GM12874 (cell line): ENCODE measurements around the gene CCSER2.

ENCODE experiments used
- TF ChIP-seq, protein P1 (sequence below): IDR thresholded peaks from 2 replicates; pipeline ENCODE4 v1.5.1; 2011; ENCODE audit warnings: low read depth, mild to moderate bottlenecking, control low read depth, low read length, moderate library complexity; ENCODE audit not compliant: insufficient read depth

The CCSER2 gene

GRCh38 chr10:84391326-84391725 lies 62.9 kb downstream of the CCSER2 start:
- TF ChIP-seq, protein P1, sequence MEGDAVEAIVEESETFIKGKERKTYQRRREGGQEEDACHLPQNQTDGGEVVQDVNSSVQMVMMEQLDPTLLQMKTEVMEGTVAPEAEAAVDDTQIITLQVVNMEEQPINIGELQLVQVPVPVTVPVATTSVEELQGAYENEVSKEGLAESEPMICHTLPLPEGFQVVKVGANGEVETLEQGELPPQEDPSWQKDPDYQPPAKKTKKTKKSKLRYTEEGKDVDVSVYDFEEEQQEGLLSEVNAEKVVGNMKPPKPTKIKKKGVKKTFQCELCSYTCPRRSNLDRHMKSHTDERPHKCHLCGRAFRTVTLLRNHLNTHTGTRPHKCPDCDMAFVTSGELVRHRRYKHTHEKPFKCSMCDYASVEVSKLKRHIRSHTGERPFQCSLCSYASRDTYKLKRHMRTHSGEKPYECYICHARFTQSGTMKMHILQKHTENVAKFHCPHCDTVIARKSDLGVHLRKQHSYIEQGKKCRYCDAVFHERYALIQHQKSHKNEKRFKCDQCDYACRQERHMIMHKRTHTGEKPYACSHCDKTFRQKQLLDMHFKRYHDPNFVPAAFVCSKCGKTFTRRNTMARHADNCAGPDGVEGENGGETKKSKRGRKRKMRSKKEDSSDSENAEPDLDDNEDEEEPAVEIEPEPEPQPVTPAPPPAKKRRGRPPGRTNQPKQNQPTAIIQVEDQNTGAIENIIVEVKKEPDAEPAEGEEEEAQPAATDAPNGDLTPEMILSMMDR, result no peak

- TF ChIP-seq, protein P1, result no peak
Observed at GRCh38 chr10:84392181-84392580, 63.8 kb downstream of the CCSER2 start.

DNA sequence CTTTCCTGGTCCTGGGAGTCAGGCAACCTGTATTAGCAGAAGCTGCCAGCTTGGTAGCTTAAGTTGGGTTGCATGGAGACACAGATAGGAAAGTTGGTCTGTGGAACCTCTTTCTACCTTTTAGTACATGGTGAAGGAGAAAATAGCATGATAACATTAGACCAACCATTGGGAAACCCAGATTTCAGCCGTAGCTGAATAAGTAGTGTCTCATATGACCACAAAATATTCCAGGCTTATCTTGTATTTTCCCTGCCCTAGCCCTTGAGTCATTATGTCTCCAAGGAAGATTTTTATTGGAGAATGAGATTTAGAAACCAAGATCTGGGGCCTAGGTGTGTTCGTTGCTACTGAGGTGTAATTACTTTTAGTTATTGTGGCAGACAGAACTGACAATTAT lies 67.2 kb downstream of the CCSER2 start:
- TF ChIP-seq, protein P1, result no peak

- TF ChIP-seq, protein P1, result no peak
Observed at GRCh38 chr10:84397735-84398144, 69.4 kb downstream of the CCSER2 start.

- TF ChIP-seq, protein P1, result no peak
Observed at GRCh38 chr10:84398696-84399095, 70.3 kb downstream of the CCSER2 start.

- TF ChIP-seq, protein P1, result no peak
Observed at GRCh38 chr10:84401854-84402611, 73.6 kb downstream of the CCSER2 start.

DNA sequence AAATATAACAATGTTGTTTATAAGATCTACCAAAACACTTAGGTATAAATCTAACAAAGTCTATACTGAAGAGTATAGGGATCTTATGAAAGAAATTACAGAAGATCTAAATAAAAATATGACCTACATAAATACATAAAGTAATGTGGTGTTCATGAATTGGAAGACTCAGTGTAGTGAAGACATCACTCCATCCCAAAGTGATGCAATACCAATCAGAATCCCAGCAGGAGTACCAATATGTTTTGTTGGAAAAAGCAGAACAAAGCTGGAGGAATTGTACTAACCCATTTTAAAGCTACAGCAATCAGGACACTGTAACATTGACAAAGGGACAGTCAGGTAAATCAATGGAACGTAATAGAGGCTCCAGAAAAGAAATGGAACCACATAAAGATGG lies 76.4 kb downstream of the CCSER2 start:
- TF ChIP-seq, protein P1, result no peak
